ENCODE data around the gene RAB21. TPM values are rescaled to one million over a fixed set of nuclear protein-coding genes. Genes with fewer than 3 reads are reported as not detected.

The RAB21 gene
- total RNA-seq, 4 donors from 2014 or later = 16.0 to 42.6 (median 30.8) TPM

DNA sequence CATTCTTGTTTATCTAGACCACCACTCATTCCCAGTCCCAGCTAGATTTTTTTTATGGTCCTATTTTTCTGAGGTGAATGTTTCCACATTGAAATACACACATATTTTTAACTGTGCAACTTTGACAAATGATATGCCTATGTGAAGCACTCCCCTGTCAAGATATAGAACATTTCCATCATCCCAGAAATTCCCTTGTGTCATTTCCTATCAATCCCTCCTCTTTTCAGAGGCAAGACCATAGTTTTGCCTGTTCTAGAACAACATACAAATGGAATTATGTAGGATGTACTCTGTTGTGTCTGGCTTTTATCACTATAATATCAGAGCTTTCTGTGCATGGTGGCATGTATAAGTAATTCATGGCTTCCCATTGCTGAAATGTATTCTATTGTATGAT, 36.1 kb upstream of the RAB21 start:
- DNase-seq = no peak
- H3K9me3 ChIP-seq = peaks cover 0 to 12% (median 0%) of the 10 kb centered on the region in 3 donors
- TF ChIP-seq POLR2A (IDR thresholded peaks at IDR 0.05) = no peak
- TF ChIP-seq, protein P1, sequence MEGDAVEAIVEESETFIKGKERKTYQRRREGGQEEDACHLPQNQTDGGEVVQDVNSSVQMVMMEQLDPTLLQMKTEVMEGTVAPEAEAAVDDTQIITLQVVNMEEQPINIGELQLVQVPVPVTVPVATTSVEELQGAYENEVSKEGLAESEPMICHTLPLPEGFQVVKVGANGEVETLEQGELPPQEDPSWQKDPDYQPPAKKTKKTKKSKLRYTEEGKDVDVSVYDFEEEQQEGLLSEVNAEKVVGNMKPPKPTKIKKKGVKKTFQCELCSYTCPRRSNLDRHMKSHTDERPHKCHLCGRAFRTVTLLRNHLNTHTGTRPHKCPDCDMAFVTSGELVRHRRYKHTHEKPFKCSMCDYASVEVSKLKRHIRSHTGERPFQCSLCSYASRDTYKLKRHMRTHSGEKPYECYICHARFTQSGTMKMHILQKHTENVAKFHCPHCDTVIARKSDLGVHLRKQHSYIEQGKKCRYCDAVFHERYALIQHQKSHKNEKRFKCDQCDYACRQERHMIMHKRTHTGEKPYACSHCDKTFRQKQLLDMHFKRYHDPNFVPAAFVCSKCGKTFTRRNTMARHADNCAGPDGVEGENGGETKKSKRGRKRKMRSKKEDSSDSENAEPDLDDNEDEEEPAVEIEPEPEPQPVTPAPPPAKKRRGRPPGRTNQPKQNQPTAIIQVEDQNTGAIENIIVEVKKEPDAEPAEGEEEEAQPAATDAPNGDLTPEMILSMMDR (IDR thresholded peaks at IDR 0.05) = no peak
- intact Hi-C loops (cut with DNase I) = no loop called here
- peaks cover 0 to 40% (median 11%) of the 10 kb centered on the region in 3 donors for H3K4me1 ChIP-seq
- no peak overlapping the region for H3K4me3 ChIP-seq
- H3K36me3 ChIP-seq = no peaks in the 10 kb centered on the region
- H3K27ac ChIP-seq = peak overlapping the region in 1 of 4 donors; percentile 79
- H3K27me3 ChIP-seq = no peaks in the 10 kb centered on the region

DNA sequence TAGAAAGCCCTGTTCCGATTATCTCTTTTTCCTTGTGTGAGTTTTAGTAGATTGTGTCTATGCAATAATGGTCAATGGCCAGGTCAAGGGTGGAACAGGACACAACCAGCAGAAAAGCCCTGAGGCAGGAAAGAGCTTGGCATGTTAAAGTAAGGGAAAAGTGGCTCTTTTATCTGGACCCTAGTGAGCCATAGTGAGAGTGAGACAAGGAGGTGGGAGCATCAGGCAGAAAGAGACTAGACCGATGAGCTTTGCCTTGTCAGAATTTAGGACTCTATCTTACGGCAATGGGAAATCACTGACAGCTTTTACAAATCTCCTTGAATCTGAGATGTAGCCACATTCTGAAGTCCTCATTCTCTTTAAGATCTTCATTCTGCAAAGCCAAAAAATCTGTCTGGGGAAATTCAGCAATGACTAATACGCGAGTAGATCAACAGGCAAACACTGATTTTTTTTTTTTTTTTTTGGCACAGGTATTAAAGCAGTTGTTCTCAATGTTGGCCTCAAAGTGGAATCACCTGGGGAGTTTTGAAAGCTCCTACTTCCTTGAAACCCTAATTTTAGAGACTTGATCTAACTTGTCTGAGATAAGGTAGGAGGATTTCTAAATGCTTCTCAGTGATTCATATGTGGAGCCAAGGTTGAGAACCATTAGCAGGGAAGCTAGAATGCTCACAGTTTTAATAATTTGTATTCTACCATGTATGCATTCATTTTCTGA, 34.9 kb upstream of the RAB21 start:
- WGBS, 2 donors = 39 to 54% methylated on average over 5 of the region's 5 CpGs
- intact Hi-C loops (cut with DNase I) = no loop called here
- H3K27ac ChIP-seq = peak overlapping the region; percentile 44 to 79 (median 64)
- H3K4me1 ChIP-seq = peaks cover 0 to 40% (median 11%) of the 10 kb centered on the region in 3 donors
- H3K9me3 ChIP-seq = peaks cover 0 to 1% (median 0%) of the 10 kb centered on the region in 3 donors
- no peak for TF ChIP-seq POLR2A (IDR thresholded peaks at IDR 0.05)
- TF ChIP-seq, protein P1 (IDR thresholded peaks at IDR 0.05) = no peak
- no peak for DNase-seq
- H3K36me3 ChIP-seq = no peaks in the 10 kb centered on the region
- H3K4me3 ChIP-seq = no peak overlapping the region
- H3K27me3 ChIP-seq = no peaks in the 10 kb centered on the region

DNA sequence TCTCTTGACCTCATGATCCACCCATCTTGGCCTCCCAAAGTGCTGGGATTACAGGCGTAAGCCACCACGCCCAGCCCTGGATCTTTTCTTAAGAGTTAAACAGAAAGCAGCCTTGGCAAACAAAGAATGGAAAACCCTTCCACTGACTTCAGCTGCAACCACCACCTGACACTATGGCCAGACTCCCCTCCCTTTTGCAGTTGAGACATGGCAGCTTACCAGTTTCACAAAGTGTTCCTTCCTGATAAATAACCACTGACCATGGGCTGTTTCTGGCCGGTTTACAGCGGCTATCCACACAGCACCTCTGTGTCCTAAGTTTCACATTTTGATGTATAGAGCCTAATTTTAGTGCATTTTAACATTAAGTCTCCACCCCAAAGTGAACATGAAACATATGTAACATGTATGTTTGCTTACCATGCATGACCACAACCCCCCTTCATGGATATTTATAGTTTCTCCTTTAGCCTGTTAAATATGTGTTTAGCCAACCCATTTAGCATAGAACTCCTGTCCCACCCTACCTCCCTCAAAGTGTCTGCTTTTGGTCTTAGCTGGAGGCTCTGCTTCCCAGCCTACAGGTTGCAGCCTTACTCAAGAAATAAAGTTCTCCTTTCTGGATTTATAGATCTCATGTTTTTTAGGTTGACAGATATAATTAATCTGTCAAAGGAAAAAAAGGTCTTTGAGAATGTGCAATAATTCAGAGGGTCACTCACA, 32.7 kb upstream of the RAB21 start:
- 77 to 89% methylated on average over 2 to 4 of the region's 4 CpGs for WGBS, 2 donors
- H3K27me3 ChIP-seq = no peaks in the 10 kb centered on the region
- intact Hi-C loops (cut with DNase I) = no loop called here
- no peaks in the 10 kb centered on the region for H3K36me3 ChIP-seq
- H3K4me3 ChIP-seq = no peak overlapping the region
- no peak for DNase-seq
- TF ChIP-seq, protein P1 (IDR thresholded peaks at IDR 0.05) = no peak
- no peak for TF ChIP-seq POLR2A (IDR thresholded peaks at IDR 0.05)
- H3K27ac ChIP-seq = peak overlapping the region in 1 of 4 donors; percentile 22
- H3K9me3 ChIP-seq = no peaks in the 10 kb centered on the region
- peaks cover 0 to 40% (median 11%) of the 10 kb centered on the region in 3 donors for H3K4me1 ChIP-seq

DNA sequence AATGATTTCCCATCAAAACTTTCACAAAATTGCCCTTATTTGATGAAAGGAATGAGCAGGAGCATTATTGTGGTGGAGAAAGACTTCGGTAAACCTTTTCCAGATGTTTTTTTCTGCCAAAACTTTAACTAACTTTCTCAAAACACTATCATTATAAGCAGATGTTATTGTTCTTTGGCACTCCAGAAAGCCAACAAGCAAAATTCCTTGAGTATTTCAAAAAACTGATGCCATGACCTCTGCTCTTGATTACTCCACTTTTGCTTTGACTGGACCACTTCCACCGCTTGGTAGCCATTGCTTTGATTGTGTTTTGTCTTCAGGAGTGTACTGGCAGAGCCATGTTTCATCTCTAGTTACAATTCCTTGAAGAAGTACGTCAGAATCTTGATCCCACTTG, 29.7 kb upstream of the RAB21 start:
- DNase-seq = no peak
- peaks cover 0 to 20% (median 0%) of the 10 kb centered on the region in 3 donors for H3K4me1 ChIP-seq
- 67 to 86% methylated on average over 3 of the region's 3 CpGs for WGBS, 2 donors

More for the DNA sequence above, 29.7 kb upstream of the RAB21 start:
- Histone ChIP-seq H3K36me3 (no peaks in the 10 kb centered on the region), H3K27me3 (no peaks in the 10 kb centered on the region), H3K4me3 (no peak overlapping the region), H3K9me3 (no peaks in the 10 kb centered on the region), H3K27ac (peak overlapping the region in 1 of 4 donors; percentile 0)
- TF ChIP-seq, protein P1 (IDR thresholded peaks at IDR 0.05) = no peak
- no peak for TF ChIP-seq POLR2A (IDR thresholded peaks at IDR 0.05)
- intact Hi-C loops (cut with DNase I) = no loop called here

Measured in esophagus squamous epithelium (tissue), 5 donors.